Measurements from ENCODE around the gene ARHGAP32. TPM values are rescaled to one million over a fixed set of nuclear protein-coding genes. Genes with fewer than 3 reads are reported as not detected.

Gene ARHGAP32
- total RNA-seq, 4 donors from 2014 or later: 10.0 to 53.7 (median 34.1) TPM

DNA sequence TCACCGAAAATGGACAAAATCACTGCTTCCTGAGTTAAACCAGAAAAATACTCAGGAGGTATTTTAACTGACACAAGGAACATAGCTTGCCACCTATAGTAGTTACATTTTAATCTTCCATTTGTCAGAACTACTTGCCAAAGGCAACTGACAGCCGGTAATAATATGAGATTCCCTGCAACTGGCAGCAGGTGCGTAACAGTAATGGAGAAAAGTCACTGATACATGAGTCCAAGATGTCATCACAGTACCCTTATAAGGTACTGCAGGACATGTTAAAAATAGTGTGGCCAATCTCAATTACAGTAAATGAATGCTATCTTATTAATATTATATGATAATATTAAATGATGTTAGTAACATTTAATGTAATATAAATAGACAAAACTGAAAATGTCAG is 21.1 kb upstream of the ARHGAP32 start:
- no peak overlapping the region for H3K4me3 ChIP-seq
- no peak for DNase-seq
- intact Hi-C loops (cut with DNase I; ENCODE audit: low total_unique reads): no loop called here

DNA sequence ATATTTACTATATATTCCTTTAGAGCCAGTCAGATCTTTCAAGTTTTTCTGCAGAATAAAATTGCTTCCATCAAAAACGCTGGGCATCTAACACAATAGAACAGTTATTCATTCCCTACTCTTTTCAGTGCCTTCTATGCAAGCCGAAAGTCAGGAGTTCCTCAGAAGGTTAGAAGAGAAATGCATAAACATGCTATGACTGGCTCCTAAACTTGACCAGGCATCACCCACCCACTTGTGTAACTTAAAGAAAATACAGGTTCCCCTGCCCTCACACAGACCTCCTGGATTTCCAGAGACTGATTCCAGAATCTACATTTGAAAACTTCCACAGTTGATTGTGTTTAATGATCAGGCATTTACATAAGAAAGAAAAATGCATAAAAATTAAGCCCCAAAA is 19.3 kb upstream of the ARHGAP32 start:
- no peak overlapping the region for H3K4me3 ChIP-seq
- intact Hi-C loops (cut with DNase I; ENCODE audit: low total_unique reads): no loop called here
- no peaks in the 10 kb centered on the region for H3K36me3 ChIP-seq
- H3K4me1 ChIP-seq: no peaks in the 10 kb centered on the region
- H3K27ac ChIP-seq: no peak overlapping the region
- H3K27me3 ChIP-seq: no peaks in the 10 kb centered on the region
- no peak for DNase-seq
- no peaks in the 10 kb centered on the region for H3K9me3 ChIP-seq
- no peak for TF ChIP-seq POLR2A (IDR thresholded peaks at IDR 0.05)
- TF ChIP-seq, protein P1, sequence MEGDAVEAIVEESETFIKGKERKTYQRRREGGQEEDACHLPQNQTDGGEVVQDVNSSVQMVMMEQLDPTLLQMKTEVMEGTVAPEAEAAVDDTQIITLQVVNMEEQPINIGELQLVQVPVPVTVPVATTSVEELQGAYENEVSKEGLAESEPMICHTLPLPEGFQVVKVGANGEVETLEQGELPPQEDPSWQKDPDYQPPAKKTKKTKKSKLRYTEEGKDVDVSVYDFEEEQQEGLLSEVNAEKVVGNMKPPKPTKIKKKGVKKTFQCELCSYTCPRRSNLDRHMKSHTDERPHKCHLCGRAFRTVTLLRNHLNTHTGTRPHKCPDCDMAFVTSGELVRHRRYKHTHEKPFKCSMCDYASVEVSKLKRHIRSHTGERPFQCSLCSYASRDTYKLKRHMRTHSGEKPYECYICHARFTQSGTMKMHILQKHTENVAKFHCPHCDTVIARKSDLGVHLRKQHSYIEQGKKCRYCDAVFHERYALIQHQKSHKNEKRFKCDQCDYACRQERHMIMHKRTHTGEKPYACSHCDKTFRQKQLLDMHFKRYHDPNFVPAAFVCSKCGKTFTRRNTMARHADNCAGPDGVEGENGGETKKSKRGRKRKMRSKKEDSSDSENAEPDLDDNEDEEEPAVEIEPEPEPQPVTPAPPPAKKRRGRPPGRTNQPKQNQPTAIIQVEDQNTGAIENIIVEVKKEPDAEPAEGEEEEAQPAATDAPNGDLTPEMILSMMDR (IDR thresholded peaks at IDR 0.05): no peak

More for the DNA sequence above, 21.1 kb upstream of the ARHGAP32 start:
- no peaks in the 10 kb centered on the region for H3K4me1 ChIP-seq
- TF ChIP-seq, protein P1 (IDR thresholded peaks at IDR 0.05): no peak
- no peak for TF ChIP-seq POLR2A (IDR thresholded peaks at IDR 0.05)
- no peaks in the 10 kb centered on the region for H3K36me3 ChIP-seq
- H3K9me3 ChIP-seq: no peaks in the 10 kb centered on the region
- H3K27me3 ChIP-seq: no peaks in the 10 kb centered on the region
- H3K27ac ChIP-seq: no peak overlapping the region

DNA sequence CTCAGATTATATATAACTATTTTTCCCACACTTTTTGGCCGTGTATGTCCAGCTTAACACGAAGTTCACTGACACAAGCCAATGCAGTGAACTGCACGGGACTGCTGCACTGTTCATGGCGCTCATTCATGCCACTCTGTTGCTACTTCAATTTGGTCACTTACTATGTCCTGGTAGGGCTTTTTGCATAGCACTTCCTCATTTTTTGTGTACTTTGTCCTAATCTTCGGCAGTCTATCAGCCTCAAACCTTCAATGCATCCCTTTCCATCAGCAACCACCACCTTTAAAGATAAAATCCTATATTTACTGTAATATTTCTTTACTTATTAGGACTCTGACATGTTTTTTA is 18.7 kb upstream of the ARHGAP32 start:
- intact Hi-C loops (cut with DNase I; ENCODE audit: low total_unique reads): no loop called here
- Histone ChIP-seq H3K4me3 (no peak overlapping the region), H3K9me3 (no peaks in the 10 kb centered on the region), H3K36me3 (no peaks in the 10 kb centered on the region), H3K27ac (no peak overlapping the region), H3K4me1 (no peaks in the 10 kb centered on the region), H3K27me3 (no peaks in the 10 kb centered on the region)
- TF ChIP-seq, protein P1 (IDR thresholded peaks at IDR 0.05): no peak
- no peak for TF ChIP-seq POLR2A (IDR thresholded peaks at IDR 0.05)
- no peak for DNase-seq

DNA sequence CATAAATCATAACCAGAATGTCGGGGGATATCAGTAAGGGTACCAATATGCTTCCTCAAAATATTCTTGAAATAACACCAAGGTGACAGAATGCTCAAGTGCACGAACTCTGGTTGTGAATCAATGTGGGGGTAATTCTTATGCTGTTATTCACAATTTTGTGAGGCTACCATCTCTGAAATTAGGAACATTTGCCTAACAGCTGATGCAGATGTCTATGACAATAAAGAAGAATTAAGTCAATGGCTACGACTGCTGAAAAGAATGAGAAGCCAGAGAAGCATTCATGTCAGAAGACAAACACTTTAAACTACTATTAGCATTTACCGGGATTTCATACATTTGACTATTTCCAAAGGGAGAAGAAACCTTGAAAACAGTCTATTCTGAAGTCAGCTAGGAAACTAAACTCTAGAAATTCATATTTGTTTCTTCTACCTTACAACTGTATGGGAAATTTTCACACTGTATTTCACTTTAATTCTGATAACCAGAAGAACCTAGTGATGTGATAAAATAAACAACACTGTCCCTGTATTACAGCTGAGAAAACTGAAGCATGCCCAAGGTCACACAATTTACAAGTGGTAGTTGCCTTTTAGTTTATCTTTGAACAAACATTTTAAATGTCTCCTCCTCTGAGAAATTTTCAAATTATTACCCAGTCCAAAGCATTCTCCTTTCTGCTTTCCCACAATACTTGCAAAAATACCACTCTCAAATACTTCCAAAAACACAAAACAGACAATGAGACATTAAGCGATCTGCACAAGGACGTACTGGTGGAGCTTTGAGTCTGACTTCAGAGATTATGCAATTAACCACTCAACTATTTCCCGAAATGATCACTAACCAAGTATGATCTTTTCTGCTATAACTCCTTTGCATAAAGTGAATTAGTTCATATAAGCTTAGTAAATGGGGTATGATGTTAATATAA is 18.0 kb upstream of the ARHGAP32 start:
- Histone ChIP-seq H3K9me3 (no peaks in the 10 kb centered on the region), H3K36me3 (no peaks in the 10 kb centered on the region), H3K27me3 (no peaks in the 10 kb centered on the region), H3K27ac (no peak overlapping the region), H3K4me3 (no peak overlapping the region), H3K4me1 (no peaks in the 10 kb centered on the region)
- DNase-seq: no peak
- intact Hi-C loops (cut with DNase I; ENCODE audit: low total_unique reads): no loop called here
- TF ChIP-seq, protein P1 (IDR thresholded peaks at IDR 0.05): no peak
- no peak for TF ChIP-seq POLR2A (IDR thresholded peaks at IDR 0.05)

DNA sequence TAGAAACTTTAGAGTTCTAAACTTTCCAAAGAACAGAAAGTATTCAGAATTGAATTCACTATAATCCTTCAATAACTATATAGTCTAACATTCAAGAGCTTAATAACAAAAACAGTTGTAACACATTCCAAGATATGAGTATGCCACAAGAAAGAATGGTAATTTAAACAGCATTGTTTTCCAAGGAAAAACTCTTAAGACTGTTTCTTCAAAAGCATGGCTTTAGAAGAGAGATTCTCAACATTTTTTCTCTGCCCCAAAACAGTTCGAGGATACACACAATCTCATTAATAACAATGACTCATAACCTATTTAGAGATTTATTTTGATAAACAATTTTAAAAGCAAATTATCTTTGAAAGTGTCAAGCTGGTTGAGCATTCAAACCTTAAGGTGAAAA is 16.7 kb upstream of the ARHGAP32 start:
- no peaks in the 10 kb centered on the region for H3K9me3 ChIP-seq
- H3K27ac ChIP-seq: no peak overlapping the region
- H3K27me3 ChIP-seq: no peaks in the 10 kb centered on the region
- no peak for DNase-seq
- intact Hi-C loops (cut with DNase I; ENCODE audit: low total_unique reads): no loop called here
- TF ChIP-seq, protein P1 (IDR thresholded peaks at IDR 0.05): no peak
- no peak for TF ChIP-seq POLR2A (IDR thresholded peaks at IDR 0.05)
- H3K4me1 ChIP-seq: no peaks in the 10 kb centered on the region
- no peaks in the 10 kb centered on the region for H3K36me3 ChIP-seq
- H3K4me3 ChIP-seq: no peak overlapping the region
